ENCODE data around the gene GON4L. TPM values are rescaled to one million over a fixed set of nuclear protein-coding genes. Genes with fewer than 3 reads are reported as not detected.
"Not testable (repeated sequence)": the region's sequence is repeated elsewhere in the genome, so short reads cannot be mapped to it uniquely, and the experiment has no call there.

Gene GON4L
- total RNA-seq, 5 donors from 2014 or later (not counting 1 experiment from before 2014, with no cell fraction given) = 101 to 113 (median 105) TPM

- H3K9me3 Mint-ChIP-seq = no peaks in the 10 kb centered on the region
- CTCF ChIA-PET = interaction anchor here in 1 of 2 donors (0.9 kb wide), 1 partner anchor 421 kb away, joined by 3 read pairs; no protein-coding TSS in a partner anchor
- no peak overlapping the region for H3K27ac Mint-ChIP-seq
- Histone ChIP-seq H3K9me3 (no peaks in the 10 kb centered on the region), H3K27me3 (replicated peaks in 1 of 2; ENCODE audit: control insufficient read depth in 2 of 2, extremely low read depth in 1 of 2, insufficient read depth in 2 of 2, low read length in 1 of 2) (no peaks in the 10 kb centered on the region), H3K4me1 (ENCODE audit: control insufficient read depth in 1 of 2, extremely low read depth in 1 of 2, insufficient read depth in 2 of 2, low read length in 2 of 2) (no peaks in the 10 kb centered on the region), H3K36me3 (ENCODE audit: control insufficient read depth in 2 of 2, extremely low read depth in 1 of 2, insufficient read depth in 1 of 2, low read length in 1 of 2) (peaks cover 5 to 76% of the 10 kb centered on the region in 2 donors), H3K4me3 (ENCODE audit: control insufficient read depth in 1 of 2, extremely low read depth in 1 of 2, low read length in 1 of 2) (no peak overlapping the region), H3K27ac (ENCODE audit: low read length) (no peak overlapping the region)
- ATAC-seq (replicated peaks in 1 of 4) = no peak
- no peaks in the 10 kb centered on the region for H3K4me1 Mint-ChIP-seq
- DNase-seq = no peak
- POLR2A ChIA-PET = interaction anchor here in 1 of 2 donors (0.7 kb wide), 1 partner anchor 278 kb away, joined by 8 read pairs; no protein-coding TSS in a partner anchor
- no peaks in the 10 kb centered on the region for H3K27me3 Mint-ChIP-seq
- no CpG with 5 or more reads among the region's 2 CpGs for WGBS (ENCODE audit: insufficient coverage)
- no peak overlapping the region for H3K4me3 Mint-ChIP-seq
- H3K36me3 Mint-ChIP-seq = peaks cover 57% of the 10 kb centered on the region
These were observed 96.1 kb downstream of the GON4L start for GRCh38 chr1:155760751-155761475.

GRCh38 chr1:155759966-155760630 lies 96.9 kb downstream of the GON4L start:
- Mint-ChIP-seq H3K9me3 (no peaks in the 10 kb centered on the region), H3K36me3 (peaks cover 56% of the 10 kb centered on the region), H3K27me3 (no peaks in the 10 kb centered on the region), H3K27ac (no peak overlapping the region), H3K4me3 (no peak overlapping the region), H3K4me1 (no peaks in the 10 kb centered on the region)
- H3K27me3 ChIP-seq (replicated peaks in 1 of 2; ENCODE audit: control insufficient read depth in 2 of 2, extremely low read depth in 1 of 2, insufficient read depth in 2 of 2, low read length in 1 of 2) = no peaks in the 10 kb centered on the region
- H3K9me3 ChIP-seq = no peaks in the 10 kb centered on the region
- peaks cover 8 to 77% of the 10 kb centered on the region in 2 donors for H3K36me3 ChIP-seq (ENCODE audit: control insufficient read depth in 2 of 2, extremely low read depth in 1 of 2, insufficient read depth in 1 of 2, low read length in 1 of 2)
- ATAC-seq (replicated peaks in 1 of 4) (no peak), DNase-seq (no peak)
- no CpG with 5 or more reads among the region's 4 CpGs for WGBS (ENCODE audit: insufficient coverage)
- H3K4me3 ChIP-seq (ENCODE audit: control insufficient read depth in 1 of 2, extremely low read depth in 1 of 2, low read length in 1 of 2) = no peak overlapping the region
- no peaks in the 10 kb centered on the region for H3K4me1 ChIP-seq (ENCODE audit: control insufficient read depth in 1 of 2, extremely low read depth in 1 of 2, insufficient read depth in 2 of 2, low read length in 2 of 2)
- ChIA-PET POLR2A (no interaction called here), CTCF (no interaction called here)
- no peak overlapping the region for H3K27ac ChIP-seq (ENCODE audit: low read length)

GRCh38 chr1:155759017-155759416 lies 98.0 kb downstream of the GON4L start:
- H3K27me3 ChIP-seq (replicated peaks in 1 of 2; ENCODE audit: control insufficient read depth in 2 of 2, extremely low read depth in 1 of 2, insufficient read depth in 2 of 2, low read length in 1 of 2); CTCF ChIA-PET; H3K27ac Mint-ChIP-seq; H3K9me3 Mint-ChIP-seq; POLR2A ChIA-PET; DNase-seq; ATAC-seq (replicated peaks in 1 of 4); H3K27ac ChIP-seq (ENCODE audit: low read length); H3K4me1 ChIP-seq (ENCODE audit: control insufficient read depth in 1 of 2, extremely low read depth in 1 of 2, insufficient read depth in 2 of 2, low read length in 2 of 2); H3K9me3 ChIP-seq; H3K27me3 Mint-ChIP-seq; H3K4me3 Mint-ChIP-seq; H3K4me3 ChIP-seq (ENCODE audit: control insufficient read depth in 1 of 2, extremely low read depth in 1 of 2, low read length in 1 of 2); H3K4me1 Mint-ChIP-seq: not testable (repeated sequence)
- WGBS (ENCODE audit: insufficient coverage) = 100% methylated on average over 3 of the region's 3 CpGs
- peaks cover 52% of the 10 kb centered on the region for H3K36me3 Mint-ChIP-seq
- peaks cover 14 to 80% of the 10 kb centered on the region in 2 donors for H3K36me3 ChIP-seq (ENCODE audit: control insufficient read depth in 2 of 2, extremely low read depth in 1 of 2, insufficient read depth in 1 of 2, low read length in 1 of 2)

GRCh38 chr1:155748141-155748540 lies 108.9 kb downstream of the GON4L start:
- H3K27me3 ChIP-seq (replicated peaks in 1 of 2; ENCODE audit: control insufficient read depth in 2 of 2, extremely low read depth in 1 of 2, insufficient read depth in 2 of 2, low read length in 1 of 2); H3K9me3 Mint-ChIP-seq; CTCF ChIA-PET; DNase-seq; H3K27ac ChIP-seq (ENCODE audit: low read length); H3K9me3 ChIP-seq; ATAC-seq (replicated peaks in 1 of 4); H3K4me1 Mint-ChIP-seq; H3K4me3 ChIP-seq (ENCODE audit: control insufficient read depth in 1 of 2, extremely low read depth in 1 of 2, low read length in 1 of 2); H3K4me3 Mint-ChIP-seq; POLR2A ChIA-PET; H3K27me3 Mint-ChIP-seq; H3K4me1 ChIP-seq (ENCODE audit: control insufficient read depth in 1 of 2, extremely low read depth in 1 of 2, insufficient read depth in 2 of 2, low read length in 2 of 2): not testable (repeated sequence)
- H3K36me3 ChIP-seq (ENCODE audit: control insufficient read depth in 2 of 2, extremely low read depth in 1 of 2, insufficient read depth in 1 of 2, low read length in 1 of 2) = peaks cover 0 to 23% of the 10 kb centered on the region in 2 donors
- WGBS (ENCODE audit: insufficient coverage) = 96% methylated on average over 3 of the region's 5 CpGs
- H3K27ac Mint-ChIP-seq = peak overlapping the region; percentile 37 to 43
- peaks cover 13% of the 10 kb centered on the region for H3K36me3 Mint-ChIP-seq

- H3K9me3 ChIP-seq; H3K27ac ChIP-seq (ENCODE audit: low read length); H3K27ac Mint-ChIP-seq; ATAC-seq (replicated peaks in 1 of 4); H3K27me3 ChIP-seq (replicated peaks in 1 of 2; ENCODE audit: control insufficient read depth in 2 of 2, extremely low read depth in 1 of 2, insufficient read depth in 2 of 2, low read length in 1 of 2); H3K27me3 Mint-ChIP-seq; H3K4me1 Mint-ChIP-seq; H3K4me1 ChIP-seq (ENCODE audit: control insufficient read depth in 1 of 2, extremely low read depth in 1 of 2, insufficient read depth in 2 of 2, low read length in 2 of 2); POLR2A ChIA-PET; H3K4me3 ChIP-seq (ENCODE audit: control insufficient read depth in 1 of 2, extremely low read depth in 1 of 2, low read length in 1 of 2); H3K4me3 Mint-ChIP-seq; CTCF ChIA-PET; H3K9me3 Mint-ChIP-seq; DNase-seq: not testable (repeated sequence)
- H3K36me3 Mint-ChIP-seq = peaks cover 13% of the 10 kb centered on the region
- WGBS (ENCODE audit: insufficient coverage) = 80% methylated on average over 1 of the region's 12 CpGs
- peaks cover 0 to 17% of the 10 kb centered on the region in 2 donors for H3K36me3 ChIP-seq (ENCODE audit: control insufficient read depth in 2 of 2, extremely low read depth in 1 of 2, insufficient read depth in 1 of 2, low read length in 1 of 2)
These were observed 109.4 kb downstream of the GON4L start for GRCh38 chr1:155747586-155747985.

GRCh38 chr1:155745284-155746228 lies 111.5 kb downstream of the GON4L start:
- Mint-ChIP-seq H3K27ac (peak overlapping the region; percentile 92 to 96), H3K4me3 (peak overlapping the region; percentile 87 to 95 (median 90))
- POLR2A ChIA-PET = interaction anchor here in 1 of 2 donors (0.6 kb wide), 3 partner anchors 413 to 1618 kb away, joined by 3 to 5 read pairs (median 3); no protein-coding TSS in a partner anchor
- DNase-seq (peak; percentile 71 to 94 (median 87)), ATAC-seq (replicated peaks in 1 of 4) (peak; percentile 93 to 95 (median 94))
- Histone ChIP-seq H3K27ac (ENCODE audit: low read length) (peak overlapping the region; percentile 65), H3K4me3 (ENCODE audit: control insufficient read depth in 1 of 2, extremely low read depth in 1 of 2, low read length in 1 of 2) (peak overlapping the region; percentile 70 to 85)
- not testable (repeated sequence) for H3K9me3 ChIP-seq; H3K4me1 ChIP-seq (ENCODE audit: control insufficient read depth in 1 of 2, extremely low read depth in 1 of 2, insufficient read depth in 2 of 2, low read length in 2 of 2); H3K36me3 Mint-ChIP-seq; H3K27me3 ChIP-seq (replicated peaks in 1 of 2; ENCODE audit: control insufficient read depth in 2 of 2, extremely low read depth in 1 of 2, insufficient read depth in 2 of 2, low read length in 1 of 2); H3K36me3 ChIP-seq (ENCODE audit: control insufficient read depth in 2 of 2, extremely low read depth in 1 of 2, insufficient read depth in 1 of 2, low read length in 1 of 2); H3K27me3 Mint-ChIP-seq; H3K9me3 Mint-ChIP-seq; H3K4me1 Mint-ChIP-seq
- CTCF ChIA-PET = interaction anchor here in 1 of 2 donors (0.5 kb wide), 1 partner anchor 740 kb away, joined by 3 read pairs; no protein-coding TSS in a partner anchor
- WGBS (ENCODE audit: insufficient coverage) = 0% methylated on average over 27 of the region's 77 CpGs
